ENCODE results near the gene RRAGD. TPM values are rescaled to one million over a fixed set of nuclear protein-coding genes. Genes with fewer than 3 reads are reported as not detected.

RRAGD gene
- total RNA-seq, 1 donor from 2014 or later = 3.4 TPM

- FAIRE-seq = peak; percentile 94
- no peak overlapping the region for H3K4me3 ChIP-seq (ENCODE audit: low read depth, low read length)
- no peak for TF ChIP-seq CTCF (IDR thresholded peaks at IDR 0.05; ENCODE audit: insufficient read depth, low read length, severe bottlenecking)
- no peaks in the 10 kb centered on the region for H3K36me3 ChIP-seq (ENCODE audit: control insufficient read depth, insufficient read depth, low read length)
- peak; percentile 92 for DNase-seq (ENCODE audit: low read depth)
- H3K27me3 ChIP-seq (ENCODE audit: control insufficient read depth, insufficient read depth, low read length) = no peaks in the 10 kb centered on the region
These were observed 26.9 kb downstream of the RRAGD start for GRCh38 chr6:89385156-89385667.

- no peak for TF ChIP-seq CTCF (IDR thresholded peaks at IDR 0.05; ENCODE audit: insufficient read depth, low read length, severe bottlenecking)
- no peak overlapping the region for H3K4me3 ChIP-seq (ENCODE audit: low read depth, low read length)
- FAIRE-seq (no peak), DNase-seq (ENCODE audit: low read depth) (no peak)
- H3K27me3 ChIP-seq (ENCODE audit: control insufficient read depth, insufficient read depth, low read length) = no peaks in the 10 kb centered on the region
- no peaks in the 10 kb centered on the region for H3K36me3 ChIP-seq (ENCODE audit: control insufficient read depth, insufficient read depth, low read length)
These were observed 31.0 kb downstream of the RRAGD start for GRCh38 chr6:89381031-89381430.

- Histone ChIP-seq H3K4me3 (ENCODE audit: low read depth, low read length) (no peak overlapping the region), H3K36me3 (ENCODE audit: control insufficient read depth, insufficient read depth, low read length) (no peaks in the 10 kb centered on the region), H3K27me3 (ENCODE audit: control insufficient read depth, insufficient read depth, low read length) (no peaks in the 10 kb centered on the region)
- no peak for FAIRE-seq
- no peak for DNase-seq (ENCODE audit: low read depth)
- no peak for TF ChIP-seq CTCF (IDR thresholded peaks at IDR 0.05; ENCODE audit: insufficient read depth, low read length, severe bottlenecking)
These were observed 32.8 kb downstream of the RRAGD start for GRCh38 chr6:89379281-89379680.

GRCh38 chr6:89378628-89379027, 33.4 kb downstream of the RRAGD start:
- no peak for TF ChIP-seq CTCF (IDR thresholded peaks at IDR 0.05; ENCODE audit: insufficient read depth, low read length, severe bottlenecking)
- DNase-seq (ENCODE audit: low read depth) = no peak
- no peaks in the 10 kb centered on the region for H3K27me3 ChIP-seq (ENCODE audit: control insufficient read depth, insufficient read depth, low read length)
- no peak overlapping the region for H3K4me3 ChIP-seq (ENCODE audit: low read depth, low read length)
- H3K36me3 ChIP-seq (ENCODE audit: control insufficient read depth, insufficient read depth, low read length) = no peaks in the 10 kb centered on the region
- FAIRE-seq = no peak

- peak; percentile 60 for DNase-seq (ENCODE audit: low read depth)
- no peak for FAIRE-seq
These were observed 36.4 kb downstream of the RRAGD start for GRCh38 chr6:89375427-89376267.

More at GRCh38 chr6:89375427-89376267, 36.4 kb downstream of the RRAGD start:
- Histone ChIP-seq H3K4me3 (ENCODE audit: low read depth, low read length) (no peak overlapping the region), H3K27me3 (ENCODE audit: control insufficient read depth, insufficient read depth, low read length) (no peaks in the 10 kb centered on the region), H3K36me3 (ENCODE audit: control insufficient read depth, insufficient read depth, low read length) (no peaks in the 10 kb centered on the region)
- TF ChIP-seq CTCF (IDR thresholded peaks at IDR 0.05; ENCODE audit: insufficient read depth, low read length, severe bottlenecking) = peak; percentile 69
